COLO668 (cell line): ENCODE measurements around the gene SH3RF3.

Experiments used
- DNase-seq: peaks from one replicate; lab custom pipeline; 2025; ENCODE audit not compliant: unreplicated experiment; lab: John Stamatoyannopoulos, UW

Gene SH3RF3

GRCh38 chr2:109297566-109298490 lies 168.8 kb downstream of the SH3RF3 start:
- no peak for DNase-seq

- no peak for DNase-seq
These were observed 169.8 kb downstream of the SH3RF3 start for GRCh38 chr2:109298851-109299250.

GRCh38 chr2:109299536-109299935 lies 170.5 kb downstream of the SH3RF3 start:
- DNase-seq: no peak

GRCh38 chr2:109300582-109300981 lies 171.6 kb downstream of the SH3RF3 start:
- no peak for DNase-seq

- no peak for DNase-seq
These were observed 172.7 kb downstream of the SH3RF3 start for GRCh38 chr2:109301746-109302145.

- no peak for DNase-seq
These were observed 173.3 kb downstream of the SH3RF3 start for GRCh38 chr2:109302319-109302718.

- no peak for DNase-seq
These were observed 175.2 kb downstream of the SH3RF3 start for GRCh38 chr2:109304242-109304641.

GRCh38 chr2:109304731-109305470 lies 175.9 kb downstream of the SH3RF3 start:
- DNase-seq: peak; percentile 32

- peak; percentile 31 for DNase-seq
These were observed 176.6 kb downstream of the SH3RF3 start for GRCh38 chr2:109305490-109306167.

GRCh38 chr2:109306190-109306589 lies 177.2 kb downstream of the SH3RF3 start:
- no peak for DNase-seq

GRCh38 chr2:109311771-109312170 lies 182.8 kb downstream of the SH3RF3 start:
- DNase-seq: no peak

- no peak for DNase-seq
These were observed 183.9 kb downstream of the SH3RF3 start for GRCh38 chr2:109312902-109313301.

GRCh38 chr2:109313343-109313742 lies 184.3 kb downstream of the SH3RF3 start:
- DNase-seq: no peak

- no peak for DNase-seq
These were observed 187.1 kb downstream of the SH3RF3 start for GRCh38 chr2:109316091-109316490.

- no peak for DNase-seq
These were observed 188.6 kb downstream of the SH3RF3 start for GRCh38 chr2:109317471-109318095.

- no peak for DNase-seq
These were observed 189.3 kb downstream of the SH3RF3 start for GRCh38 chr2:109318150-109318948.

GRCh38 chr2:109318949-109319342 lies 189.9 kb downstream of the SH3RF3 start:
- DNase-seq: no peak

GRCh38 chr2:109320195-109320922 lies 191.4 kb downstream of the SH3RF3 start:
- no peak for DNase-seq

- no peak for DNase-seq
These were observed 192.6 kb downstream of the SH3RF3 start for GRCh38 chr2:109321570-109321969.

GRCh38 chr2:109322111-109322510 lies 193.1 kb downstream of the SH3RF3 start:
- DNase-seq: no peak
